MM.1S (cell line): ENCODE data around the gene PLAAT3.

Experiments used
- CTCF ChIP-seq: fragments of 300-600 bp; sonication (generic); IDR thresholded peaks from 2 replicates; pipeline ENCODE4 v1.5.1; 2016; ENCODE audit warnings: antibody characterized with exemption, low read length, mixed read lengths
- EZH2 ChIP-seq: fragments of 300-600 bp; sonication (generic); optimal IDR thresholded peaks from 2 replicates; pipeline ENCODE3; 2017; ENCODE audit warnings: low read depth, mild to moderate bottlenecking, antibody characterized with exemption, low read length, mixed read lengths
- EZH2phosphoT487 ChIP-seq: fragments of 300-600 bp; sonication (generic); IDR thresholded peaks from 2 replicates; pipeline ENCODE4 v1.6.1; 2018; ENCODE audit warnings: antibody characterized with exemption, low read length

DNA sequence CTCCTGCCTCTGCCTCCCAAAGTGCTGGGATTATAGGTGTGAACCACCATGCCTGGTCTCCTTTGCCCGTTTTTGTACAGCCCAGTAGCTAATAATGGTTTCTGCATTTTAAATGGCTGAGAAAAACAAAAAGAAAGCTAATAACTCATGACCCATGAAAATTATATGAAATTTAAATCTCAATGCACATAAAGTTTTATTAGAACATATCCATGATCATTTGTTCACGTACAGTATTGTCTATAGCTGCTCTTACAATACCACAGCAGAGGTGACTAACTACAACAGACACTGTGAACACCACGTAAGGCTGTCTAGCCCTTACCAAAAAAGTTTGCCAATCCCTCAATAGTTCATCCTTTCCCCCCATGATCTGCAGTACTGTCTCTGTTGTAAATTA, 44.7 kb downstream of the PLAAT3 start:
- no peak for TF ChIP-seq EZH2
- no peak for TF ChIP-seq CTCF
- TF ChIP-seq EZH2phosphoT487, result no peak
